ENCODE results near the gene PLEKHA8.

Gene PLEKHA8

GRCh38 chr7:30148426-30148825 is 120.2 kb downstream of the PLEKHA8 start:
- DNase-seq: no peak

- peak; percentile 9 for DNase-seq
These were observed 120.8 kb downstream of the PLEKHA8 start for GRCh38 chr7:30148951-30149459.

GRCh38 chr7:30149640-30150272 is 121.5 kb downstream of the PLEKHA8 start:
- no peak for DNase-seq

GRCh38 chr7:30150711-30151110 is 122.5 kb downstream of the PLEKHA8 start:
- DNase-seq: no peak

- no peak for DNase-seq
These were observed 125.9 kb downstream of the PLEKHA8 start for GRCh38 chr7:30154111-30154587.

- DNase-seq: peak; percentile 58
These were observed 127.3 kb downstream of the PLEKHA8 start for GRCh38 chr7:30155481-30155880.

GRCh38 chr7:30157204-30157603 is 129.0 kb downstream of the PLEKHA8 start:
- DNase-seq: no peak

GRCh38 chr7:30159163-30159562 is 131.0 kb downstream of the PLEKHA8 start:
- no peak for DNase-seq

GRCh38 chr7:30159698-30160143 is 131.5 kb downstream of the PLEKHA8 start:
- peak; percentile 16 for DNase-seq

GRCh38 chr7:30160329-30160728 is 132.1 kb downstream of the PLEKHA8 start:
- DNase-seq: no peak

- DNase-seq: no peak
These were observed 133.9 kb downstream of the PLEKHA8 start for GRCh38 chr7:30162133-30162532.

GRCh38 chr7:30162622-30163124 is 134.5 kb downstream of the PLEKHA8 start:
- DNase-seq: peak; percentile 92

- peak; percentile 24 for DNase-seq
These were observed 135.2 kb downstream of the PLEKHA8 start for GRCh38 chr7:30163231-30163894.

- peak; percentile 86 for DNase-seq
These were observed 136.4 kb downstream of the PLEKHA8 start for GRCh38 chr7:30164567-30164966.

GRCh38 chr7:30165590-30165989 is 137.4 kb downstream of the PLEKHA8 start:
- no peak for DNase-seq

- DNase-seq: peak; percentile 97
These were observed 138.1 kb downstream of the PLEKHA8 start for GRCh38 chr7:30166155-30166840.

GRCh38 chr7:30166841-30167235 is 138.6 kb downstream of the PLEKHA8 start:
- peak; percentile 51 for DNase-seq

GRCh38 chr7:30167901-30168300 is 139.7 kb downstream of the PLEKHA8 start:
- no peak for DNase-seq

GRCh38 chr7:30168835-30169573 is 140.8 kb downstream of the PLEKHA8 start:
- no peak for DNase-seq

- no peak for DNase-seq
These were observed 141.4 kb downstream of the PLEKHA8 start for GRCh38 chr7:30169579-30169978.

GRCh38 chr7:30170476-30171205 is 142.4 kb downstream of the PLEKHA8 start:
- DNase-seq: no peak

All from DMS79 (cell line).